Measurements from ENCODE around the gene ZXDC.

Gene ZXDC

DNA sequence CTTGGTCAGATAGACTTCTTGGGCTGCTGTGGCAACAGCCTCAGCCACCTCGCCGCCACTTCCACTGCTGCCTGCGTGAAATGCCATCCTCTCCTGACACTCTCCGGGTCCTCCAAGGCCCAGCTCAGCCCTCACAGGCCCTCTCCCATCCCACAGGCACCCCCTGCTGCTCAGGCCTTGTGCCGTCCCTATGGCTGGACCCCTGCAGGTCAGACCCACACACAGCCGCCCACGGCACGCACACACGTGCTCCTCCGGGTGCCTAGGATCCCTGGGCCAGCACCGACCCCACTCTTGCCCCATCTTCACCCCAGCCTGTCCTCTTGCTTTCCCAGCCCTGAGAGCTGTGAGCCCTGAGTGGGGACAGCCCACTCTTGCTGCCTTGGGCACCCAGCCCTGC, 61.3 kb downstream of the ZXDC start:
- TF ChIP-seq, protein P1, sequence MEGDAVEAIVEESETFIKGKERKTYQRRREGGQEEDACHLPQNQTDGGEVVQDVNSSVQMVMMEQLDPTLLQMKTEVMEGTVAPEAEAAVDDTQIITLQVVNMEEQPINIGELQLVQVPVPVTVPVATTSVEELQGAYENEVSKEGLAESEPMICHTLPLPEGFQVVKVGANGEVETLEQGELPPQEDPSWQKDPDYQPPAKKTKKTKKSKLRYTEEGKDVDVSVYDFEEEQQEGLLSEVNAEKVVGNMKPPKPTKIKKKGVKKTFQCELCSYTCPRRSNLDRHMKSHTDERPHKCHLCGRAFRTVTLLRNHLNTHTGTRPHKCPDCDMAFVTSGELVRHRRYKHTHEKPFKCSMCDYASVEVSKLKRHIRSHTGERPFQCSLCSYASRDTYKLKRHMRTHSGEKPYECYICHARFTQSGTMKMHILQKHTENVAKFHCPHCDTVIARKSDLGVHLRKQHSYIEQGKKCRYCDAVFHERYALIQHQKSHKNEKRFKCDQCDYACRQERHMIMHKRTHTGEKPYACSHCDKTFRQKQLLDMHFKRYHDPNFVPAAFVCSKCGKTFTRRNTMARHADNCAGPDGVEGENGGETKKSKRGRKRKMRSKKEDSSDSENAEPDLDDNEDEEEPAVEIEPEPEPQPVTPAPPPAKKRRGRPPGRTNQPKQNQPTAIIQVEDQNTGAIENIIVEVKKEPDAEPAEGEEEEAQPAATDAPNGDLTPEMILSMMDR (IDR thresholded peaks at IDR 0.05) = no peak

DNA sequence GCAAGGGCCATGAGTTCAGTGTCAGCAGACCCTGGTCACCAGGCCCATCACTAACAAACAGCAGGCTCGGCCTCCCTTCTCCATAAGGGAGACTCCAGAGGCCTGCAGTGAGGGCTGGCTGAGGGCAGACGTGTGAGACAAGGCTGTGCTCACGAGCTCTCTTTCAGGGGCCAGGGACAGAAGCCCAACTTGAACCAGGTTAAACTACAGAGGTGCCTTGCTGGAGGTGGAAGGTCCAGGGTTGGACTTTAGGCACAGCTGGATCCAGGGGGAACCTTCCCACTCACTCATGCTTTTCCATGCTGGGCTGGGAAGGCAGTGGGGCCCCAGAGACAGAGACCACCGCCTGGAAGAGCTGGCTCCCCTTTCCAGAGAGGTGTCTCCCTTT, 62.0 kb downstream of the ZXDC start:
- TF ChIP-seq, protein P1 (IDR thresholded peaks at IDR 0.05) = no peak

DNA sequence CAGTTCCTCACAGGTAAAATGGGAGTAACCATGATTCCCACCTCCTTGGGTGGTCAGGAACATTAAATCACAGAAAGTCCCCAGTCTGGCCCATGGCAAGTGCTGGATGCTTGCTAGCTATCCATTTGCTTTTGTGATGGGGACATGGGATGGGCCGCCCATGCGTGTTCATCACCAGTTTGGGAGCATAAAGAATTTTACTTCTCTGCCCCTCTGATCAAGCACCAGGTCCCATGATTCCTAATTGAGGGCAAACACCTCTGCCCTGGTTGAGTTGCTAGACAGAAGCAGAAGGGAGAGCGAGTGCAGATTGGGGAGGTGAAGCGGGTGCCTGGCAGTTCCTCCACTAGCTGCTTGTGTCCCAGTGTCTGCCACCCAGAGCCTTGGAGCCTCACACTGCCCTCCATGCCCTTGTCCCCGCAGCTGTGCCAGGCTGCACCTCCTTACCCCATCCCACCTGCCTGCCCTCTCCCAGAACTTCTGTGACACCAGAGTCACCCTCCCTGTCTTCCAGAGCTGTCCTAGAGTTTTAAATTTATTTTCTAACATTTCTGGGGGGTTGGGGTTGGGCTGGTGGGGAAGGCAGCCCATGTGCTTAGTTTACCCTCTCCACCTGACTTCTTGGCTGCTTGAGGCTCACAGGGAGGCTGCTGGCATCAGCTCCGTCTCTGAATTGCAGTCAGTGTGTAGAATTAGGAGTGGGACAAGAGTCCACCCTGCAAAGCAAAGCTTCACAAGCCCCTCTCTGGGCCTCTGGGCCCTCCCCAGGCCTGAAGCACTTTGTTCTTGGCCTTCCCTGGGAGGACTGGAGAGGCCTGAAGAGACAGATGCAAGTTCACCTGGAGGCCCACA, 62.6 kb downstream of the ZXDC start:
- TF ChIP-seq, protein P1 (IDR thresholded peaks at IDR 0.05) = no peak

DNA sequence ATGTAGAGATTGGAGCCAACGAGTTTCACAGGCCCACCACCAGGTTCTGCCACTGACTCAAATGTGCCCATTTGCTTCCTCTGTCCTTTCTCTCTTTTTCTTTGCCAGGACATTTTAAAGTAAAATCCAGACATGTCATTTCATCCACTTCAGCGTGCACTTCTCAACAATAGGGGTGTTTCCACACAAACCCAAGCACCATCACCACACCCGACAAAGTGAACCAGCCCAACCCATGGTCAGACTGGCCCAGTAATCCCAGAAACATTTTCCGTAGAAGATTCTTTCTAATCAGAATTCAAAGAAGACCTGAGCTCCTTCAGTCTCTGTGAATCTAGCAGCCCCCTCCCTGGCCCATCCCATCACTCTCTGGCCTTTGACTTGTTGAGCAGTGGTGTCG, 67.6 kb downstream of the ZXDC start:
- TF ChIP-seq, protein P1 (IDR thresholded peaks at IDR 0.05) = no peak

DNA sequence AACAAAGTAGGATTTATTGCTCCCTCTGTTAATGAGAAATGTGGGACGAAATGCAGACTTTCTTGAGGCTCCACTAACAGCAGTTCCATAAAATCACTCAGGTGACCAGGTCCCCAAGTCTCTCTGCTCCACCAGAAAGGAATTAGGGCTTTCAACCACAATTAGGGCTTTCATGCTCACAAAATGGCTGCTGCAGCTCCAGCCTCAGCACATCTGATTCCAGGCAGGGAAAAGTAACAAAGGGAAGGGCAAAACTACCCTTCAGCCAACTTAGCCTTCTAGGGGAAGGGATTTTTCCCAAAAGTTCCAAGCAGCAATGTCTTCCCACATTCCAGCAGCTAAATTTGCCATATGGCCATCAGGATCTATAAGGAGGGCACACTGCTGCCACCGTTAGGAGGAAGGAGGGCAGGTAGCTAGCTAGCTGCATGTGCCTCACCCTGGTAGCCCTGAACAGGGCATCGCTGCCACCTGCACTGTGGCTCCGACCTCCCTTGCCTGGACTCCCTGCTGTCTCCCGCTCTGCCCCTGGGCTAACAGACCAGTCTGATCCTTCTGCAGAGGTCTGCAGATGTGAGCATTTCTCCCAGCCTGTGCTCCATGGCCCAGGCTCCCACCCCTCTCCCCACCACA, 68.2 kb downstream of the ZXDC start:
- TF ChIP-seq, protein P1 (IDR thresholded peaks at IDR 0.05) = no peak

DNA sequence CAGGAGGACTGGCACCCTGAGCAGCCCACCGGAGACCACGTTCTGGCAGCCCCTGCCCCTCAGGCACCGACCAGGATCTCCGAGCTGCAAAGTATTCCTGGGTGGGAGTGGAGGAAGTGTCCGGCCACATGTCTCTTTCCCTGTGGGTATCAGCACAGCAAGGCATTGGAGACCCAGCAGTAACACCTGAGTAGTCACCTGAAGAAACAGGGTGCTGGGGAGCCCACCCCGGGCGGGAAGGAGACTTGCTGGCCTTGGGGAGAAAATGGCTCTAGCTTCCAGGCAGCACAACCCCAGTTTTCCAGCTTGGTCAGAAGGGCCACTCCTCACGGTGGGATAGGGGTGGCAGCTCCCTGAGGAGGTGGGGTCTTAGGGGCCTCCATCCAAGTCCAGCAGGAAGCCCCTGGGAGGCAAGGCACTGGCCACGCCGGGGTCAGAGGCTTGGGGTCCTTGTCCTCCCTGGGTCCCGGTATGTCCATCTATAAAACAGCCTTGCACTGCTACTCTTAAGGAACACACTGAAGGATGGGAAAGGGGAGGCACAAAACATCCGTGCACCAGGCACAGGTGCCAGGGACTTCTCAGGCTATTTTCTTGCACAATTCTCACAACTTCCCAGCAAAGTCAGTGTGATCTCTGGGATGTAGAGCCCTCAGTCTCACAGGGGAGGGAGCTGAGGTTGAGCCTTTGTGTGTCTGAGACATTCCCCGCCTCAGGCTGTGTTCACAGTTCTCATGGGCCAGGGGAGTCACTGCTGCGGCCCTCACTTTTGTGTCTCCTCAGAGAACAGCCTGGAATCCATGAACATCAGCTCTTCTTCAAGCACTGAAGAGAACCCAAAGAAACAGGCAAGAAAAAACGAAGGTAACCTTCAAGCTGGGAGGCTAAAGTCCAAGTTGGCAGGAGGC, 69.0 kb downstream of the ZXDC start:
- TF ChIP-seq, protein P1 (IDR thresholded peaks at IDR 0.05) = no peak

DNA sequence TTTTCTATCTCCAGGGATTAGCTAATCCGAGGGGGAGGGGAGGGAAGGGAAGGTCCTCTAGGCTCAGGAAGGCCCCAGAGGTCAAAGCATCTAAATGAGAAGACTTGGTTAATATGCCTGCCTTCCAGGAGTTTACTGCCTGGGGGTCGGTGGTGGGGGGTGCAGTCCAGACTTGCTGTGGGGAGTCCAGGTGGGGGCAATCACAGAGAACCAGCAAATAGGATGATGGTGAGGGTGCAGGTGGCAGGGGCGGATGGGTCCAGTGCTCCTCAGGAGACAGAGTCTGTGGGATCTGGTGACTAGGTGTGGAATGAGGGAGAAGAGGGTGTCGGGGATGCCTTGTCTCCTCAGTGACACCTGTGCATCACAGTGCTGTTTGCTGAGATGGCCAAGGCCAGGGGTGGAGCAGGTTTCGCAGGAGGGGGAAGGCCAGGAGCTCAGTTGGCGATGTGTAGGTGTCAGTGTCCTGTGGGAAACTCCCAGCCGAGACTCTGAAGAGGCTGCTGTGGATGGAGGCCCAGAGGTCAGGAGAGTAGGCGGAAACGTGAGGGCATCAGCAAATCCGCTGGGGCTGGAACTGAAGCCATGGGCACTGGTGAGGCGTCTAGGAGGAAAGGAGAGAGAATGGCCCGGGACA, 72.9 kb downstream of the ZXDC start:
- TF ChIP-seq, protein P1 (IDR thresholded peaks at IDR 0.05) = no peak
